ENCODE results near the gene ZNF367.

DNA sequence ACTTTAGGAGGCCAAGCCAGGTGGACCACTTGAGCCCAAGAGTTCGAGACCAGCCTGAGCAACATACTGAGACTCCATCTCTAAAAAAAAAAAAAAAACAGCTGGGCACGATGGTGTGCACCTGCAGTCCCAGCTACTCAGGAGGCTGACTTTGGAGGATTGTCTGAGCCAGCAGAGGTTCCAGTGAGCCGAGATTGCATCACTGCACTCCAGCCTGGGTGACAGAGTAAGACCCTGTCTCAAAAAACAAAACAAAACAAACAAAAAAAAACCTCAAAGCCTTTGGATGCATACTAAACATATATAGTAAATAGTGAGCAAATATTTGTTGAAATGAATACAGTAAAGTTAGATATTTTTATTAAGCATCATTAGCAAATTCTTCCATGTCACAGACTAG lies 40.0 kb downstream of the ZNF367 start:
- TF ChIP-seq POLR2A (IDR thresholded peaks at IDR 0.05), result no peak
- TF ChIP-seq, protein P1, sequence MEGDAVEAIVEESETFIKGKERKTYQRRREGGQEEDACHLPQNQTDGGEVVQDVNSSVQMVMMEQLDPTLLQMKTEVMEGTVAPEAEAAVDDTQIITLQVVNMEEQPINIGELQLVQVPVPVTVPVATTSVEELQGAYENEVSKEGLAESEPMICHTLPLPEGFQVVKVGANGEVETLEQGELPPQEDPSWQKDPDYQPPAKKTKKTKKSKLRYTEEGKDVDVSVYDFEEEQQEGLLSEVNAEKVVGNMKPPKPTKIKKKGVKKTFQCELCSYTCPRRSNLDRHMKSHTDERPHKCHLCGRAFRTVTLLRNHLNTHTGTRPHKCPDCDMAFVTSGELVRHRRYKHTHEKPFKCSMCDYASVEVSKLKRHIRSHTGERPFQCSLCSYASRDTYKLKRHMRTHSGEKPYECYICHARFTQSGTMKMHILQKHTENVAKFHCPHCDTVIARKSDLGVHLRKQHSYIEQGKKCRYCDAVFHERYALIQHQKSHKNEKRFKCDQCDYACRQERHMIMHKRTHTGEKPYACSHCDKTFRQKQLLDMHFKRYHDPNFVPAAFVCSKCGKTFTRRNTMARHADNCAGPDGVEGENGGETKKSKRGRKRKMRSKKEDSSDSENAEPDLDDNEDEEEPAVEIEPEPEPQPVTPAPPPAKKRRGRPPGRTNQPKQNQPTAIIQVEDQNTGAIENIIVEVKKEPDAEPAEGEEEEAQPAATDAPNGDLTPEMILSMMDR (IDR thresholded peaks at IDR 0.05 in 4 of 5, conservative IDR thresholded peaks at IDR 0.05 in 1 of 5), result no peak

All from gastrocnemius medialis (tissue), 4 donors.